ENCODE results near the gene PDIK1L. TPM values are rescaled to one million over a fixed set of nuclear protein-coding genes. Genes with fewer than 3 reads are reported as not detected.
"Not testable (repeated sequence)": the region's sequence is repeated elsewhere in the genome, so short reads cannot be mapped to it uniquely, and the experiment has no call there.

The PDIK1L gene
- total RNA-seq, 1 donor from 2014 or later, result 8.2 TPM

- no peak for ATAC-seq
Measured at GRCh38 chr1:26090893-26091292, 20.7 kb upstream of the PDIK1L start.

GRCh38 chr1:26092422-26092821 is 19.2 kb upstream of the PDIK1L start:
- no peak for ATAC-seq

- ATAC-seq, result not testable (repeated sequence)
Measured at GRCh38 chr1:26093569-26093968, 18.1 kb upstream of the PDIK1L start.

- peak; percentile 38 for ATAC-seq
Measured at GRCh38 chr1:26094076-26094669, 17.5 kb upstream of the PDIK1L start.

- peak; percentile 62 for ATAC-seq
Measured at GRCh38 chr1:26094677-26095383, 16.8 kb upstream of the PDIK1L start.

- no peak for ATAC-seq
Measured at GRCh38 chr1:26096471-26096870, 15.2 kb upstream of the PDIK1L start.

- ATAC-seq, result no peak
Measured at GRCh38 chr1:26097696-26098095, 13.9 kb upstream of the PDIK1L start.

- ATAC-seq, result no peak
Measured at GRCh38 chr1:26098602-26099001, 13.0 kb upstream of the PDIK1L start.

GRCh38 chr1:26099780-26100179 is 11.8 kb upstream of the PDIK1L start:
- ATAC-seq, result no peak

- ATAC-seq, result not testable (repeated sequence)
Measured at GRCh38 chr1:26100204-26100603, 11.4 kb upstream of the PDIK1L start.

- ATAC-seq, result no peak
Measured at GRCh38 chr1:26102119-26102518, 9.5 kb upstream of the PDIK1L start.

- ATAC-seq, result no peak
Measured at GRCh38 chr1:26102526-26102925, 9.1 kb upstream of the PDIK1L start.

GRCh38 chr1:26105226-26105548 is 6.4 kb upstream of the PDIK1L start:
- ATAC-seq, result not testable (repeated sequence)

- no peak for ATAC-seq
Measured at GRCh38 chr1:26109229-26110164, 2.1 kb upstream of the PDIK1L start.

- peak; percentile 74 for ATAC-seq
Measured at GRCh38 chr1:26110731-26111529, 694 bp upstream of the PDIK1L start.

- ATAC-seq, result peak; percentile 19
Measured at GRCh38 chr1:26112407-26112775, 767 bp downstream of the PDIK1L start.

- ATAC-seq, result no peak
Measured at GRCh38 chr1:26114165-26114927, 2.7 kb downstream of the PDIK1L start.

- ATAC-seq, result no peak
Measured at GRCh38 chr1:26119892-26120608, 8.4 kb downstream of the PDIK1L start.

GRCh38 chr1:26121854-26122773 is 10.5 kb downstream of the PDIK1L start:
- no peak for ATAC-seq
